Nephron progenitor cell (in vitro differentiated cells): Measurements from ENCODE around the gene THSD4.

Source experiments
- DNase-seq: peaks from one replicate; pipeline ENCODE4 v3.0.0; 2021
- H3K27ac Mint-ChIP-seq: 2 replicates; pipeline ENCODE4 v1.8.0; 2021; ENCODE audit warnings: mild to moderate bottlenecking, moderate library complexity, mixed read lengths
- H3K27me3 Mint-ChIP-seq: 2 replicates; pipeline ENCODE4 v1.8.0; 2021; ENCODE audit warnings: mild to moderate bottlenecking, low read depth, mixed read lengths; ENCODE audit not compliant: poor library complexity
- H3K36me3 Mint-ChIP-seq: 2 replicates; pipeline ENCODE4 v1.8.0; 2021; ENCODE audit warnings: low read depth, mixed read lengths
- H3K4me1 Mint-ChIP-seq: 2 replicates; pipeline ENCODE4 v1.8.0; 2021; ENCODE audit warnings: mixed read lengths
- H3K4me3 Mint-ChIP-seq: 2 replicates; pipeline ENCODE4 v1.8.0; 2021; ENCODE audit warnings: mild to moderate bottlenecking, moderate library complexity, mixed read lengths
- H3K9me3 Mint-ChIP-seq: 2 replicates; pipeline ENCODE4 v1.8.0; 2021; ENCODE audit warnings: mild to moderate bottlenecking, moderate library complexity, mixed read lengths
- TF ChIP-seq, protein P1 (sequence below): fragments of 200-600 bp; sonication (generic); IDR thresholded peaks from 2 replicates; pipeline ENCODE4 v1.5.0; 2021; ENCODE audit warnings: antibody characterized with exemption

The THSD4 gene

DNA sequence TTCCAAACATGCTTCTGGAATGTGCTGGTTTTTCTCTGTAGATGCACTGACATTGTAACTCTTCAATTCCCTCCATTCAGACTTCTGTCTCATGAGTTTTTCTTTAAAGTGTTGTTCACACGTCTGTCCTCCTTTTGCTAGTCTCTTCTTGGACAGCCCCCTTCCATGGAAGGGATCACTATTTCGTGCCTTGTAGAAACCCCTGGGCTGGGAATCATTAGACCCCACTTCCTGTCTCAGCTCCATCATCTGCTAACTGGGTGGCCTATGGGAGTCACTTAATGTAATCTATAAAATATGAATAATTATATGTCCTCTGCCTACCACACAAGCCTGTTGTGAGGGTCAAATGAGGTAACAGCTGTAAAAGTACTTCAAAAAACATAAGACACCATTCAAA is 110.6 kb downstream of the THSD4 start:
- Mint-ChIP-seq H3K27me3 (peaks cover 9% of the 10 kb centered on the region), H3K9me3 (no peaks in the 10 kb centered on the region), H3K4me1 (peaks cover 60% of the 10 kb centered on the region), H3K36me3 (no peaks in the 10 kb centered on the region), H3K4me3 (no peak overlapping the region), H3K27ac (peak overlapping the region; percentile 82)
- TF ChIP-seq, protein P1, sequence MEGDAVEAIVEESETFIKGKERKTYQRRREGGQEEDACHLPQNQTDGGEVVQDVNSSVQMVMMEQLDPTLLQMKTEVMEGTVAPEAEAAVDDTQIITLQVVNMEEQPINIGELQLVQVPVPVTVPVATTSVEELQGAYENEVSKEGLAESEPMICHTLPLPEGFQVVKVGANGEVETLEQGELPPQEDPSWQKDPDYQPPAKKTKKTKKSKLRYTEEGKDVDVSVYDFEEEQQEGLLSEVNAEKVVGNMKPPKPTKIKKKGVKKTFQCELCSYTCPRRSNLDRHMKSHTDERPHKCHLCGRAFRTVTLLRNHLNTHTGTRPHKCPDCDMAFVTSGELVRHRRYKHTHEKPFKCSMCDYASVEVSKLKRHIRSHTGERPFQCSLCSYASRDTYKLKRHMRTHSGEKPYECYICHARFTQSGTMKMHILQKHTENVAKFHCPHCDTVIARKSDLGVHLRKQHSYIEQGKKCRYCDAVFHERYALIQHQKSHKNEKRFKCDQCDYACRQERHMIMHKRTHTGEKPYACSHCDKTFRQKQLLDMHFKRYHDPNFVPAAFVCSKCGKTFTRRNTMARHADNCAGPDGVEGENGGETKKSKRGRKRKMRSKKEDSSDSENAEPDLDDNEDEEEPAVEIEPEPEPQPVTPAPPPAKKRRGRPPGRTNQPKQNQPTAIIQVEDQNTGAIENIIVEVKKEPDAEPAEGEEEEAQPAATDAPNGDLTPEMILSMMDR: no peak
- DNase-seq: no peak

DNA sequence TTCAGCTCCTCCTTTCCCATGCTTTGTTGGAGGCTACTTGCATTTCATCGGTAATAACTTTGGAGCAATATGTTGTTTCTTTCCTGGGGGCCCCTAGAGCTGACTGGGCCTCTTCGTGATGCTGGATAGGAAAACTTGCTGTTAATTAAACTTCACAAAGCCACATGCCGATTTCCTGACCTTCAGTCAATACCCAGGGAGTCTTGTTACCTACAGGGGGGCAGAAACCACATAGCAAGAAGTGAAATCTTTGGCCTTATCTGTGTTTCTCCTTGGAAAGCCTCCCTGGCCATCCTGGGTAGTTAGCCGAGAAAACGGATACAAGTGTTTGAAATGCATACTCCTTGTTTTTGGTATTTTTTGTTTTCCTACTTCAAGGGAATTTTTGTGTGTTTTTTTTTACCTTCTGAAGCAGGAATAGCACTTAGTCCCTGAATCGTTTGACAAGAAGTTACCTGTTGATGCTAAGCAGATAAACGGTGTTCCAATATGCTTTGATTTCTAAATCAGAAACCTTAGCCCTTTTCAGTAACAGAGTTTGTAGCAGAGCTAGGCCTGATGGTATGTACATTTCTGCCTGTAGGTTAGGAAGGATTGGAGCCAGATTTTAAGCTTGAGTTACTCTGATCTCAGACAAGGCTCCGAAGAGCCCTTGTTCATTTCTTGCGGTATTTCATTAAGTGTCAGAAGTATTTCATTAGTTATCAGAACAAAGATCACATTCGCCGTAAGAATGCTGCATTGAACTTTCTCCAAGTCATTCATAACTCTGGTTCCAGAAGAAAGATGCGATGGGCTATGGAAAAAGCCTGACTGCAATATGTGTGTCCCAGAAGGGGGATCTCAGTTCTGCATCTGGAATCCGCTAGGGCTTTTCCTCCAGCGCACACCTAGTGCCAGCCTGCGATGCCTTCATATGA is 111.5 kb downstream of the THSD4 start:
- Mint-ChIP-seq H3K27ac (peak overlapping the region; percentile 78), H3K27me3 (peaks cover 9% of the 10 kb centered on the region), H3K9me3 (no peaks in the 10 kb centered on the region), H3K36me3 (no peaks in the 10 kb centered on the region), H3K4me3 (no peak overlapping the region), H3K4me1 (peaks cover 69% of the 10 kb centered on the region)
- no peak for DNase-seq
- TF ChIP-seq, protein P1: no peak

DNA sequence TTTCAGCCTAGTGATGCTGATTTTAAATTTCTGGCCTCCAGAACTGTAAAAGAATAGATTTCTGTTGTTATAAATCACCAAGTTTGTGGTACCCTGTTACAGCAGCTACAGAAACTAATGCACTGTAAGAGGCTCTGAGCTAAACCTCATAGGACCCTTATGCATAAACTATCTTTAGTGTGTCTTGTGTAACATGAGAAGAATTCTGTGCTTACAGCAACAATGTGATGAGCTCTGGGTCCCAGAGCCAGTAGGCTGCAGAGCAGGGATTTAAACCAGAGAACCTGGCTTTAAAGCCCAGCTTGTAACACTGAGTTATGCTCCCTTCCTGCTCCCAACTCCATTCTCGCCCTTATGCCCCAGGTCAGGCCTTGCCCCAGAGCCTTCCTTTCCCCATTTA is 113.1 kb downstream of the THSD4 start:
- Mint-ChIP-seq H3K9me3 (no peaks in the 10 kb centered on the region), H3K36me3 (no peaks in the 10 kb centered on the region), H3K4me3 (no peak overlapping the region), H3K27me3 (peaks cover 9% of the 10 kb centered on the region), H3K27ac (peak overlapping the region; percentile 3), H3K4me1 (peaks cover 81% of the 10 kb centered on the region)
- TF ChIP-seq, protein P1: no peak
- no peak for DNase-seq

DNA sequence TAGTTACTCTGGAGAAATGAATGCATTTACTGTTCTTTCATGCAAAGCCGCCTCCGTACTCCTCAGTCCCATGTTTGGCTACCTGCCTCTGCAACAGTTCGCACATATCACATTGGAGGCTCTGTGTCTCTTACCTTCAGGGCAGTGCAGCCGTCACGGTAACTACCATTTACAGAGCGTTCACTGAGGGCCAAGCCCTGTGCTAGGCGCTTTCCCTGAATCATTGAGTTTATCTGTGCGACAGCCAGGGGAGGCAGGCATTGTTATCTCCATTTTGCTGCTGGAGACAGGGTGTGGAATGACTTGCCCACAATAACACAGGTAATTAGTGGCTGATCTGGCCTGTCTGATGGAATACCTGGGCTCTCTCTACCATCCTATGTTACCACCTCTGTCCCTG is 115.0 kb downstream of the THSD4 start:
- TF ChIP-seq, protein P1: no peak
- H3K4me3 Mint-ChIP-seq: no peak overlapping the region
- no peaks in the 10 kb centered on the region for H3K9me3 Mint-ChIP-seq
- H3K4me1 Mint-ChIP-seq: peaks cover 87% of the 10 kb centered on the region
- H3K27me3 Mint-ChIP-seq: peaks cover 5% of the 10 kb centered on the region
- DNase-seq: no peak
- H3K36me3 Mint-ChIP-seq: no peaks in the 10 kb centered on the region
- H3K27ac Mint-ChIP-seq: no peak overlapping the region

DNA sequence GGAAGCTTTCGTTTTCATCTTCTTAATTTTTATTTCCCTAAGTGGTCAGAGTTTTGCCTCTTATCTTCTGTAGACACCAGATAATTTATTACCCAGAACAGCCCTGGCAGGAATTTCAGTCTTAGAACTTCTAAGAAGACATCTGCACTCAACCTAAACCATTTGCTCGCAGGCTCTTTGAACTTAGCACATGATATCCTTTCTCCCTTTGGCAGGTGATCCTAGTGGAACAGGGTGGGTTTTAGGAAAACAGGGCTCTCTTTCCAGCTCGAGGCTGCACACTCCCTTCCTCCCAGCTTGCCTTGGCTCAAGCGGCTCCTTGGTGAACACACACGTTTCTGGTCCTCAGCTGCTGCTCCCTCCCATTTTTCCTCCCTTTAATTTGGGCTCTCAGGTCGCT is 116.5 kb downstream of the THSD4 start:
- peak overlapping the region; percentile 86 for H3K27ac Mint-ChIP-seq
- no peak overlapping the region for H3K4me3 Mint-ChIP-seq
- no peaks in the 10 kb centered on the region for H3K36me3 Mint-ChIP-seq
- no peaks in the 10 kb centered on the region for H3K9me3 Mint-ChIP-seq
- TF ChIP-seq, protein P1: no peak
- no peak for DNase-seq
- peaks cover 78% of the 10 kb centered on the region for H3K4me1 Mint-ChIP-seq
- peaks cover 8% of the 10 kb centered on the region for H3K27me3 Mint-ChIP-seq

DNA sequence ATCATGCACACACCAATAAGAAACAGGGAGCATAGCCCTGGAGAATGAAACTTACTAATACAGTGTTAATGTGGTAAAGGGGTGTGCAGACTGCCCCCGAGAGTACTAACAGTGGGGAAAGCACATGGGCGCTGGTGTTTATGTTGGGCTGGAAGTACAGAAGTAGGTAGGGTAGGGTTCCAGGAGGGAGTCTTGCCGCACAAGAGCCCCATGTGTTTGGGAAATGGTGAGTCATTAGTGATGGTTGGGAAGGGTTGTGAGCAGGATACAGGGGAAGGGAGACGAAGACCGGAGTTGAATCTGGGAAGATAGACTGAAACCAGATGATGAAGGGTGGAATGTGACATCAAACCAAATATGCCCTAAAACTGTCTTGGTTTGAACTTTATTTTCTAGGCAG is 117.1 kb downstream of the THSD4 start:
- peaks cover 8% of the 10 kb centered on the region for H3K27me3 Mint-ChIP-seq
- no peaks in the 10 kb centered on the region for H3K9me3 Mint-ChIP-seq
- H3K4me3 Mint-ChIP-seq: no peak overlapping the region
- TF ChIP-seq, protein P1: no peak
- H3K4me1 Mint-ChIP-seq: peaks cover 71% of the 10 kb centered on the region
- H3K27ac Mint-ChIP-seq: peak overlapping the region; percentile 86
- no peaks in the 10 kb centered on the region for H3K36me3 Mint-ChIP-seq
- no peak for DNase-seq
